OCI-LY1 (cell line): ENCODE measurements around the gene PET117.

Source experiments
- H2AFZ ChIP-seq: fragments of 200-600 bp; sonication (generic), shearing (Covaris generic); 2 replicates; pipeline ENCODE4 v1.6.0; 2014; ENCODE audit warnings: antibody characterized with exemption, mild to moderate bottlenecking, low read length
- H3F3A ChIP-seq: fragments of 200-600 bp; sonication (generic), shearing (Covaris generic); 2 replicates; pipeline ENCODE4 v1.6.0; 2014; ENCODE audit warnings: mild to moderate bottlenecking, antibody characterized with exemption, low read length, moderate library complexity; ENCODE audit not compliant: insufficient read depth
- H3K27ac ChIP-seq: fragments of 200-600 bp; sonication (generic); 2 replicates; pipeline ENCODE4 v1.5.1; 2014; ENCODE audit warnings: low read length, mixed run types, mild to moderate bottlenecking, low read depth; ENCODE audit not compliant: poor library complexity, severe bottlenecking
- H3K27me3 ChIP-seq: fragments of 200-600 bp; sonication (generic); 2 replicates; pipeline ENCODE4 v1.6.0; 2014; ENCODE audit warnings: antibody characterized with exemption, mild to moderate bottlenecking, low read length, moderate library complexity; ENCODE audit not compliant: insufficient read depth
- H3K36me3 ChIP-seq: fragments of 200-600 bp; sonication (generic); 2 replicates; pipeline ENCODE4 v1.6.1; 2014; ENCODE audit warnings: mild to moderate bottlenecking, antibody characterized with exemption, low read length, moderate library complexity, mixed read lengths; ENCODE audit not compliant: insufficient read depth
- H3K4me1 ChIP-seq: fragments of 200-600 bp; sonication (generic); 2 replicates; pipeline ENCODE4 v1.5.1; 2014; ENCODE audit warnings: mild to moderate bottlenecking, low read length, moderate library complexity; ENCODE audit not compliant: insufficient read depth, severe bottlenecking
- H3K4me2 ChIP-seq: fragments of 200-600 bp; sonication (generic), shearing (Covaris generic); 2 replicates; pipeline ENCODE4 v1.6.1; 2014; ENCODE audit warnings: low read length
- H3K4me3 ChIP-seq: fragments of 200-600 bp; sonication (generic); 2 replicates; pipeline ENCODE4 v1.5.1; 2014; ENCODE audit warnings: low read length, low read depth, mild to moderate bottlenecking, mixed read lengths; ENCODE audit not compliant: poor library complexity, severe bottlenecking
- H3K79me2 ChIP-seq: fragments of 200-600 bp; shearing (Covaris generic); 2 replicates; pipeline ENCODE4 v1.6.1; 2016; ENCODE audit warnings: mixed run types, low read length, mixed read lengths; ENCODE audit not compliant: insufficient read depth
- H3K9ac ChIP-seq: fragments of 200-600 bp; sonication (generic), shearing (Covaris generic); 2 replicates; pipeline ENCODE4 v1.6.1; 2014; ENCODE audit warnings: mild to moderate bottlenecking, low read length, mixed read lengths
- H3K9me2 ChIP-seq: fragments of 200-600 bp; sonication (generic), shearing (Covaris generic); 2 replicates; pipeline ENCODE4 v1.6.1; 2014; ENCODE audit warnings: low read depth, mild to moderate bottlenecking, low read length, mixed read lengths
- H3K9me3 ChIP-seq: fragments of 200-600 bp; shearing (Covaris generic); 2 replicates; pipeline ENCODE4 v1.6.1; 2014; ENCODE audit warnings: low read length, mixed read lengths
- H4K20me1 ChIP-seq: fragments of 200-600 bp; sonication (generic), shearing (Covaris generic); 2 replicates; pipeline ENCODE4 v1.6.0; 2016; ENCODE audit warnings: mild to moderate bottlenecking, low read length; ENCODE audit not compliant: insufficient read depth
- CTCF ChIP-seq: fragments of 200-600 bp; sonication (generic), shearing (Covaris generic); IDR thresholded peaks from 2 replicates; pipeline ENCODE4 v1.5.1; 2017; ENCODE audit warnings: mild to moderate bottlenecking, antibody characterized with exemption, low read length, moderate library complexity, mixed read lengths
- EZH2 ChIP-seq: fragments of 200-600 bp; sonication (generic), shearing (Covaris generic); IDR thresholded peaks from 2 replicates; pipeline ENCODE4 v1.8.0; 2017; ENCODE audit warnings: borderline replicate concordance, mixed run types, mild to moderate bottlenecking, antibody characterized with exemption, low read length, moderate library complexity, mixed read lengths

Gene PET117

DNA sequence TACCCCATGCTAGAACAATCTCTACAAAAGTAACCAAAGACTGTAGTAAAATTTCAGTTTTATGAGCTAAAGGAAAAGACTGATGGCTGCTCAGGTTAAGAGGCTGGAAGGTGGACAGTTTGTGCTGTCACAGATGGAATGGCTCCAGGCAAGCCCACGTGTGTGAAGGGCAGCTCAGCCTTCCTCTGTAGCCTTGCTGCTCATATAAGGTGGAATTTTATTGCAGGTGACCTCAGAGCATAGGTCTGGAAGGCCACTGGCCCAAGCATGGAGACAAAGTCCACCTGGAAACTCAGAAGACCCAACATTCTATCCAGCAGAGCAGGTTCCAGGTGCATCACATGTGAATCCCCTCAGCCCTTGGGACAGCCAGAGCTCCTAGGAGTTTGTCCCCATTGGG is 53.6 kb downstream of the PET117 start:
- H3K9ac ChIP-seq = no peak overlapping the region
- H3K27ac ChIP-seq = no peak overlapping the region
- no peak overlapping the region for H3K4me3 ChIP-seq
- no peaks in the 10 kb centered on the region for H3K79me2 ChIP-seq
- H3K36me3 ChIP-seq = peaks cover 8% of the 10 kb centered on the region; the same call in 1 of the 2 replicates
- no peak for TF ChIP-seq CTCF
- TF ChIP-seq EZH2 = no peak
- H3K4me1 ChIP-seq = no peaks in the 10 kb centered on the region
- H4K20me1 ChIP-seq = no peaks in the 10 kb centered on the region
- H3K27me3 ChIP-seq = no peaks in the 10 kb centered on the region
- H3K4me2 ChIP-seq = no peak overlapping the region
- no peaks in the 10 kb centered on the region for H3K9me3 ChIP-seq
- H3F3A ChIP-seq = no peaks in the 10 kb centered on the region
- H2AFZ ChIP-seq = no peak overlapping the region
- H3K9me2 ChIP-seq = no peaks in the 10 kb centered on the region
